Germinal center (tissue), 1 donor: ENCODE results near the gene LAMA3.

ENCODE experiments used
- DNase-seq: peaks from one replicate; pipeline ENCODE4 v3.0.0; 2012; ENCODE audit warnings: mixed read lengths, low spot score

Gene LAMA3

DNA sequence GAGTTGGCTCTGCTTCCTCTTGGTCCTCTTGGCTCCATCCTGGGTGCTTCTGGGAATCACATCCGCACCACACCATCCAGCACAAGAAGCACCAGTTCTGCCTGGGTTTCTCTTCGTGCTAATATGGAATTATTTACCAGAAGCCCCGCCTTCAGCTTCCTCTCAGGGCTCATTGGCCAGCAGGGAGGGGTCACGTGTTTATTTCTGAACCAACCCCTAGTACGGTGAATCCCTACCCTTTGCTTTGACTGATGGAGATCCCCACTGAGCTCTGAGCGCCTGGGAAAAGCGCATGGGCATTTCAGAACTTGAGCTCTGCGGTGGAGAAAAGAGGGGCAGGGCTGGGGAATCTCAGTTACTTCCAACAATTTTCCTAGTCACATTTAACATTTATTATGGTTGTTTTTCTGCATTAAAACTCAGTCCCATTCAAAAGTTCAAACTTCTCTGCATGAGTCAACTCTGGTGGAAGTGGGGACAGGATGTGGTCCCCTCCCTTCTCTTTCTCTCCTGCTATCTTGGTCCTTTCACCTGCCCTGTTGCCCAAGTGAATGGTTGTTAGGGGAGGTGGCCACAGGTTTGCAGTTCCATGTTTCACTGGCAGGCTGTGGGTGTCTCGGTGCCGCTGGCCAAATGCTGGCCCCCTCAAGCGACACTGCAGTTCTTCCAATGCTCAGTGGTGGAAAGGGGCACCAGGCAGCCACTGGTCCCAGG lies 248.9 kb downstream of the LAMA3 start:
- DNase-seq: no peak

DNA sequence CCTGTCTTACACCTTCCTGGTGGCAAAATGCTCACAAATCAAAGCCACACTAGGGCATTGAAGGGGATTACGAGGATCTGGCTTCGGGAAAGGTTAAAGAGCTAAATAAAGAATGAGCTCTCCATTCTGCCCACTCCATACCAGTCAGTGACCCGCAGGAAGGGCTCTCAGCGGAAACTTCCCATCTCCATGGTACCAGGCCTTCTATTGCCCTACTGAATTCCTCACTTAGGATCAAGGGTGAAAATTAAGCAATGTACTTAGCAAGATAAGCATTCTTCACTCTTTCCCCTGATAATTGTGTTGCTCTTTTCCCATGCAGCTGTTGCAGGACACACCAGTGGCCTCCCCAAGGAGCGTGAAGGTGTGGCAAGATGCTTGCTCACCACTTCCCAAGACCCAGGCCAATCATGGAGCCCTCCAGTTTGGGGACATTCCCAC lies 249.7 kb downstream of the LAMA3 start:
- DNase-seq: no peak

DNA sequence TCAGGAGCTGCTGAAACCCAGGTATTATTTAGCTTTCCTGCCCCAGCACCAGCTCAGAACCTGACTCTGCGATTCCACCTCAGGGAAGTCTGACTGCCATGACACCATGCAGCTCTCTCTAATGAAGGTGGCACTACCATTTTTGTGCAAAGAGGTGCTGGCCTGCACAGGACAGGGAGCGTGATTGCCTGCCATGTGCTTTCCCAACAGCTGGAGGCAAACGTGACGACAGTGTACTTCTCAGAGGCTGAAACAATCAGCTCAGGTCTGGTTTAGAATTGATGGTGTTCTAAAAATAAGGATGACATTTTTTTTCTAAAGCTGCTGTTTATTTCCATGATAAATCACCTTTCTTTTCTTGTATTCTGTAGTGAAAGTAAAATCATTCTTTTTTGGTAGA lies 250.1 kb downstream of the LAMA3 start:
- DNase-seq: no peak

DNA sequence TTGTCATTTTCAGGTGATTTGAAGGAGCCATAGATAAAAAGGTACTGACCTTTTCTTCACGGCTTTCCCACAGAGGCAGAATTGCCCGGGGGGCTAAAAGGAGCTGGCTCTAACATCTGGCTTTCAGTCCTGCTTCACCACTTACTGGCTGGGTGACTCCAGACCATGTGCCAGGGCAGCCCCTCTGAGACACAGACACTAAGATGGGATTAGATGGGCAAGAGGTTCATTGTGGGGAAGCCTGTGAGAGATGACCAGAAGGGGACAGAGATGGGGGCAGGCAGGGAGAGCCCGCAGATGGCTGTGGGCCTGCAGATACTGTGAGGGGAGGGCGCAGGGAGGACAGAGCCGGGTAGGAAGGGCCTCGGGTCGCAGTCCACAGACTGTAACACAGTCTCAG lies 250.6 kb downstream of the LAMA3 start:
- DNase-seq: no peak

DNA sequence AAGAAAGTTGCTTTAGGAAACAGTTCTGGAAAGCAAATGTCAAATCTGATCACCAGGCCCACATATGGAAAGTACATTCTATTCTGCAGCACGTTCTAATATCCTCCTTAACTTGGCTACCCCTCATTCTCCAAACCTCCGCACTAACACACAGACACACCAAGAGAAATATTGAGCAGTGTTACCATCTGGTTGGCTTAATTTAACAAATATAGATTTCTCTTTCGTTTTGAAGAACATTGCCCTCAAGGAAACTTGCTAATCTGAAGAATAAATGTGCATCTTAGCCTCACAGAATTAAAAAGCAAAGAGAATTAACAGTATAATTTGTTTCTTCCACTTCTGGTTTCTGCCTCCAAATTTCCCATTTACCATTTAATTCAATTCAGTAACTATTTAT lies 252.5 kb downstream of the LAMA3 start:
- no peak for DNase-seq

DNA sequence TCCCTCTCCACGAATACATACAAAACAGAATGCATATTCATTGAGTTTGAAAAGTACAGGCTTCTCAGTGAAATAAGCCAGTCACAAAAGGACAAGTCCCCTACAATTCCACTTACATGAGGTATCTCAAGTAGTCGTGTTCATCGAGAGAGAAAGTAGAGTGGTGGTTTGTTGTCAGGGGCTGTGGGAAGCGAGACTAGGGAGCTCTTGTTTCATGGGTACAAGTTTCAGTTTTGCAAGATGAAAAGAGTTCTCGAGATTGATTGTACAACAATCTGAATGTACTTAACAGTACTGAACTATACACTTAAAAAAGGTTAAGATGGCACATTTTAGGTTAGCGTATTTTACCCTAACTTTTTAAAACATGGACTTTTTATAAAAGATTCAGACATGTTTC lies 253.9 kb downstream of the LAMA3 start:
- no peak for DNase-seq

DNA sequence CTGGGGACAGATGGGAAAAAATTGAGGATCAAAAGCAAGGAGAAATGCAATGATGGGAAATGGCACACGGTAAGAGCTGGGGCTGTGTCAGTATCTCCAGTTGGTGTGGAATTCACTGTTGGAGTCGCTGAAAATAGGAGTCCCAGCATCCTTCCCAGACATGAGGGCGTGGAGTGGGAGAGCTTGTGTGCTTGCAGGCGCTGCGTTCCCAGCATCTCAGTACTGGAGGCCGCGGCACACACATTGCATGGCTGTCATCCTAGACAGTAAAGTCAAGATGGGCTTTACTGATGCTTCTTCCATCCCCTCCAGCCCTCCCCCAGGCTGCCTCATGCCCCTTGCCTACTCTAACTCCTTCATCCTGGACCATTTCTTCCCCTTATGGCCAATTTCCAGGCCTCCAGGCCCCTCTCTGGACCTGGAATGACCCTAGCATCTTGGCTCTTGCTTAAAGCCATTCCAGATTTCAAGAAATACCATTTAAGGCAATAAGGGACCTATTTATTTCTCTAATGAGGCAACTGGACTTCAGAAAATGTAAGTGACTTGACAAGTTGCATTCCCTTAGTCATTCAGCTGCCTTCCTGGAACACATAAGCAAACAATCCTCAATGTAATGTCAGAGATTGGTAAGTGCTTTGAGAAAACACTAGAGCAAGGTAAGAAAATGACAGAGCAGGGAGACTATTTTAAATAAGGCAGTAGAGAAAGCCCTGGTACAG lies 254.8 kb downstream of the LAMA3 start:
- no peak for DNase-seq

DNA sequence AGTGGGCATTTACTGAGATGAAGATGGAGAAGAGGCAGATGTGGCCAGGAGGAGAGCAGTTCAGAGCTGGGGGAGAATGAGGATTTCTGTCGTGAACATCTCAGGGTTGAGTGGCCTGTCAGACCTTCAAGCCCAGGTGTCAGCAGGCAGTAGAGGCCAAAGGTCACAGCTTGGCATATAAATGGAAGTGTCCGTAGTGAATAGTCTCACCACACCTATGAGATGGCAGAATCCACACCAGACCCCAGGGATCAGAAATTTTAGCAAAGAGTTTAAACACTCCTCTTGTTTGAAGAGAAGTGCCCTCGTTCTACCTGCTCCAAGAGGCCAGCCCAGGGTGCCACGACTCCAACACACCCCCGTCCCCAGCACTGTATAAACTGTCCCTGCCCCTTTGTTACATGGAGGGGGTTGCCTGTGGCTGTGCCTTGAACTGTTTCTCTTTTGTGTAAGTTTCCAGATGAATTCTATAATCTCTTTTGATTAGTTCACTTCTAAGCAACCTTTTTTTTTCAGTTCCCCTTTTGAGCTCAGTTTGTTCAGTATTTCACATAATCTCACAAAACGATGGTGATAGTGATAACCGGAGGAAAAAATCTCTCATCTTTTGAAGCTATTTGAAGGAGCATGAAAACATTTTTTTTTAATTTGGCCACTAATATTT lies 256.3 kb downstream of the LAMA3 start:
- DNase-seq: no peak

DNA sequence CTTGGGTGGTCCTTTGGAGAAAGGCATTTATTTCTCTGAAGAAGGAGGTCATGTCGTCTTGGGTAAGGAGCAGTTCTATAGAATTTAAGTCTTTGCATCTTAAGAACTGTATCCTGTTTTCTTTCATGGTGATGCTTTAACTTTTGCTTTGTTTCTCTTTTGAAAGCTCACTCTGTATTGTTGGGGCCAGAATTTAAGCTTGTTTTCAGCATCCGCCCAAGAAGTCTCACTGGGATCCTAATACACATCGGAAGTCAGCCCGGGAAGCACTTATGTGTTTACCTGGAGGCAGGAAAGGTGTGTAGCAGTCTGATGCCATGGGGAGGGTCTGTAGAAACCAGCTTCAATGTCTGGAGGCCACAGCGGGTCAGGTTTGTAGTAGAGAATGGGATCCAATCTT lies 260.6 kb downstream of the LAMA3 start:
- DNase-seq: no peak

DNA sequence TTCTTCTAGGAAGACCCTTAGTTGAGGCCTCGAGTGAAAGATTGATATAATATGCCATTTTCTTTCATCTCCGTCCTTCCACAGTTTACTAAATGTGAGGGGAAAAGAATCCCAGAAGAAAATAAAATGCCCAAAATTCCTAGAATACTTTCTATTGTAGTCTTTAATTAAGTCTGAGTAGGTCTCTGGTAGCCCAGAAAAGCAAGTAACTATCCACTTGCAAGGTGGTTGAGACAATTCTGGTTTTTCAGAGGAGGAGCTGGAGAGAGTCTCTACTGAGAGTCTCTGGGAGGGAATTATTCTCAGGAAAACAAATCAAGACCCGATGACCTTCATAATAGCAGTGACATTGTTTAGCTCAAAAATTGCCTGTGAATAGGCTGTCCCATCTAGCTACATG lies 261.4 kb downstream of the LAMA3 start:
- no peak for DNase-seq

DNA sequence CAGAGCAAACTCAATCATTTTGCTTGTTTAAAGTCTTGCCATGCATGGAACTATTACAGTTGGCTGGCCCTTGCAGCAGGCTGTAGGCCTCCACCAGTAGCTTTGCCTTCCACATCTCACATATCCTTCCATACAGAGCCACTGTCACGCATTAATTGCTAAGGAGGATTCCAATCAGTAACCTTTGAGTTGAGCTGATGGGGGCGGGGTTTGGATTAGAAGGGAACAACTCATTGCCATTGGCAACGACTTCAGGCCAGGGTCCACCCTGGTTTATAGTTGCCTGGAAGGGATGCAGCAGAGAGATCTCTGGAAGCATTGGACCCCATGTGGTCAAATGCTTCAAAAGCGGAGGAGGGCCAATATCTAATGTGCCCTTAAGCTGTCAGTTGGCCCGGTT lies 262.0 kb downstream of the LAMA3 start:
- no peak for DNase-seq

DNA sequence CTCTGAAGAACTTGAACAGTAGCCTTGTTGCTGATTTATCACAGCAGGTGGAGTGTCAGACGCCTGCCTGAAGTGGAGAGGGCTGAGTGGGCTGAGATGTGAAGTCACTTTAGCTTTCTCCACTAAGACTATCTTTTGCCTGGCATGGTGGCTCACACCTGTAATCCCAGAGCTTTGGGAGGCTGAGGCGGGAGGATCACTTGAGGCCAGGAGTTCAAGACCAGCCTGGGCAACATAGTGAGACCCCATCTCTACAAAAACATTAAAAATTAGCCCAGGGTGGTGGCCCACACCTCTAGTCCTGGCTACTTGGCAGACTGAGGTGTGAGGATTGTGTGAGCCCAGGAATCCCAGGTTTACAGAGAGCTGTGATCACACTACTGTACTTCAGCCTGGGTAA lies 264.7 kb downstream of the LAMA3 start:
- no peak for DNase-seq

DNA sequence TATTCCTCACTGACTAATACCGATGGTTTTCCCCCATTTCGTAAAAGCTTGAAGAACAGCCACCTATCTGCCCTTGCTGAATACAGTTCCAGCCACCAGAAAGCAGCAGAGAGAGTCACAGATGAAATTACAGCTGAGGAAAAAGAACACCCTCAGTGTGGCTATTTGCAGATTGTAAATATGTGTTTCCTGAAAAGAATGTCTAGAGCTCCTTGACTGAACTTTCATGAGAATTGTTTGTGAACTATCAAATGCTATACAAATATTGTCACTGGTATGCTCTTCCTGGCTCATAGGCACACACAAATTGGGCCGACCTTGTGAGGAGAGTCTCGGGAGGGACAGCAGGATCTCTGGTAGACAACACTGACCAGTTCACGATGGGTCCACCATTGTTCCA lies 267.2 kb downstream of the LAMA3 start:
- no peak for DNase-seq

DNA sequence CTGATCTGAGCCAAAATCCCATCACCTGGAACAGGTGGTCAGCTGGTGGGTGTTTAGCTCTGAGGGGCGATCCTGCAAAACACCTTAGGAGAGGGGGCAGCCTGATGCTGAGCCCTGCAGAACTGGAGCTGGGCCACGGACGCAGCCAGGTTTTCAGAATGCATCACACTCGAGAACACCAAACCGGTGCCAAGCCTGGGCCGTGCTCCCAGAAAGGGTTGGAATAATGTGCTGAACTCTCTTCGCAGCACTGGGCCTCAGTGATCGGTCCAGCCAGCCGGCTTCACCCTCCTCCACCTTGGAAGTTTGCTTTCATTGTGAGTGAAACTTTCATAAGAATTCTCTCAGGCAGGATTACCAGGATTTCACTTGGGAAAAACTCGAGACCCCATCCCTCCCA lies 268.8 kb downstream of the LAMA3 start:
- DNase-seq: no peak

DNA sequence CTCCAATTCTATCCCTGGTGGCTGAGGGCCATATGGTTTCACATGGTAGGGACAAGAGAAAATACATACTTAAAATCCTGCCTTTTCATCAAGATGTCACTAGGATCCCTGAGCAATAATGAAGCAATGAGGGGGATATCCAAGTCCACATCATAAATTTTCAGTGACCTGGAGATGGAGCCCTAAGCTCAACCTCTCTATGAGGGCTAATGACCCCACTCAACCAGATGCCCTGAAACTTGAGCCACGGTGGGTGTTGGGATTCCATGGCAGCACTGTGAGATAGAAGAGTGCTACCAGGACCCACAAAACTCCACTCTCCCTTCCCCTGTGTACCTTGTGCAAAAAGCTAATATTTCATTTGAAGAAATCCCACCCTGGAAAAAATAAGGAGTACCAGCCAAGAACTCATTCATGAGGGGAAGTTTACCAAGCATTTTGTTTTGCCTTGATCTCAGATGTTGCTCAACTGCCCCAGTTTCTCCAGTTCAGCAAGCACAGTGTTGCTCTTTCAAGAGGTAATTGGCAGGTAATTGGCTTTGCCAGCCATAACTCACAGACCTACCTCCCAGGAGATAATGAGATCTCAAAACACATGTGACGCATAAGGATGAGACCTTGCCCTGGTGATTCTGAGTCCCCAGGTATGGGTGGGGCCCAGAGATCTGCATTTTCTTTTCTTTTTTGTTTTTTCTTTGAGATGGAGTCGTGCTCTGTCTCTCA lies 274.4 kb downstream of the LAMA3 start:
- no peak for DNase-seq

DNA sequence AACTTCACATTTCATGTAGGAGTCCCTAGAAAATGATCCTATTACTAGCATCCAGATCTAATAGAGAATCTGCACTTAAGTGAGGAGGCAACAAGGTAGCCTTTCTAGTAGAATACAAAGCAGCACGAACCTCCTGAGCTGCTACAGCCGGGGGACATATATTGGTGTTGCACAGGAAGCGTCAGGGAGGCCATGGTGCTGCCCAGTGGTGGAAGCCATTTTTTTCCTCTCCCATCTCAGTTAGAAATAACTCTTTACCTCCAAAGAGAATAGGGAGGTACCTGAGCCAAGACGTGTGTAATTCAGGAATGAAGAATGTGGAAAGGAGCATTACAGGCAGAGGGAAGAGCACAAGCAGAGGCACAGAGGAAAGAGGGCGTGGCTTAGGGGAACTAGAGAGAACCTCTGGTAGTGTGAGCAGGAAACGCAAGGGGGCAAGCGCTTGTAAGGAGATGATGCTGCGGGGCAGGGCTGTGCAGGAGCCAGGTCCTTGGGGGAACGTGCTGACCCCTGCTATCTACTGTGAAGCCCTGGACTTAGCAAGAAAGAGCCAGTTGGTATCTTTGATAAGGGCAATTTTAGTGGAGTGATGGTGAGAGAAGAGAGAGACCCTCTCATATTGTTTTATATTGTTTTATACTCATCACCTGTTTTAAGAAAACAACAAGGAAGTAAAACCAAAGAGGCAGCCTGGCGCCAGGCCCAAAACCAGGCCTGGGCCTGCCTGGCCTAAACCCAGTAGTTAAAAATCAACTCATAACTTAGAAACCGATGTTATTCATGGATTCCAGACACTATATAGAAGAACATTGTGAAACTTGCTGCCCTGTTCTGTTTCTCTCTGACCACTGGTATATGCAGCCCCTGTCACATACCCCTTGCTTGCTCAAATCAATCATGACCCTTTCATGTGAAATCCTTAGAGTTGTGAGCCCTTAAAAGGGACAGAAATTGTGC lies 275.3 kb downstream of the LAMA3 start:
- no peak for DNase-seq

DNA sequence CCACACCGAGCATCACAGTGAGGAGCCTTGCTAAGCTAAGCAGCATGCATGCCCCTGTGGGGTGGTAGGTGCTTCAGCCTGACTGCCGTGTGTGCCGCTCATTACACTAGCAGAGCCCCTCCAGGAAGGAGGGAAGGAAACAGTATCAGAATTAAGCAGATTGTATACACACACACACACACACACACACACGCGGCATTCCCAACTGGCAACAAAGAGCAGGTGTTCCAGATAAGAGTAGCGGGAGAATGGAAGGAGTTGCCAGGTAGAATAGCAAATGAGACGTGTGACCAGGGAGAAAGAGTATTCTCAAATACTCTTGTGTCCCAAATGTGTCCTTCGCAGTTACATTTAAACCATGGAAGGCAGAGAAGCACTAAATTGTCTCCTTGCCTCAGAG lies 277.7 kb downstream of the LAMA3 start:
- no peak for DNase-seq

DNA sequence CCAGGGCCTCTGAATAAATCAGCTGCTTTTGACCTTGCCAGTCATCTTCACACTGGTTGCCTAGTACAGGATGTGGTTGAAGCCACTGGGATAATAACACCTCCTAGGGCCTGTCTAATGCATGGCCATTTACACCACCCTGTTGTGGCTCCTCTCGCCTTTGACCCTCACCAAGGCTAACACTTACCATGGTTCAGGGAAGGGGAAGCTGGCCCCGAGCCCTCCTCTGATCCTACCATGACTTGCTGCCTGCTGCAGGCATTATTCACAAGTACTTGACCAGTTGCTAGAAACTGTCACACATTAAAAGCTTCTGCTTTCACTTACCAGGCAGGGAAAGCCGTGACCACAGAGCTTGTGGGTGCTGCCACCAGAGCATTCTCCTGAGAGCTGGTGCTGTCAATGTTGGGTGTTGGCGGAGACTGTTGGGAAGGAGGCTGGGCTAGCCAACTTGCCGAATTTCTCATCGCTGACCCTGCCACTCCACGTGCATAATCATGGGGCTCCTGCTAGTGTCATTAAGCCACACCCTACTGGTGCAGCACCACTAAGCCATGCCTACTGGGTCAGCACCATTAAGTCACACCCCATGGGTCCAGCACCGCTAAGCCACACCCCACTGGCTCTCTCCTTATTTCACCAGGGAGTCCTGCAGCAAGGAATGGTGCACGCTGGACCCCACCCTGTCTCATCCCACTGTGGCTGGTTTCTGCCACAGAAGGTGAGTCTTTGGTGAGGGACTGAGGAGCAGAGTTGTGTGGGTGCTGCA lies 278.3 kb downstream of the LAMA3 start:
- no peak for DNase-seq

DNA sequence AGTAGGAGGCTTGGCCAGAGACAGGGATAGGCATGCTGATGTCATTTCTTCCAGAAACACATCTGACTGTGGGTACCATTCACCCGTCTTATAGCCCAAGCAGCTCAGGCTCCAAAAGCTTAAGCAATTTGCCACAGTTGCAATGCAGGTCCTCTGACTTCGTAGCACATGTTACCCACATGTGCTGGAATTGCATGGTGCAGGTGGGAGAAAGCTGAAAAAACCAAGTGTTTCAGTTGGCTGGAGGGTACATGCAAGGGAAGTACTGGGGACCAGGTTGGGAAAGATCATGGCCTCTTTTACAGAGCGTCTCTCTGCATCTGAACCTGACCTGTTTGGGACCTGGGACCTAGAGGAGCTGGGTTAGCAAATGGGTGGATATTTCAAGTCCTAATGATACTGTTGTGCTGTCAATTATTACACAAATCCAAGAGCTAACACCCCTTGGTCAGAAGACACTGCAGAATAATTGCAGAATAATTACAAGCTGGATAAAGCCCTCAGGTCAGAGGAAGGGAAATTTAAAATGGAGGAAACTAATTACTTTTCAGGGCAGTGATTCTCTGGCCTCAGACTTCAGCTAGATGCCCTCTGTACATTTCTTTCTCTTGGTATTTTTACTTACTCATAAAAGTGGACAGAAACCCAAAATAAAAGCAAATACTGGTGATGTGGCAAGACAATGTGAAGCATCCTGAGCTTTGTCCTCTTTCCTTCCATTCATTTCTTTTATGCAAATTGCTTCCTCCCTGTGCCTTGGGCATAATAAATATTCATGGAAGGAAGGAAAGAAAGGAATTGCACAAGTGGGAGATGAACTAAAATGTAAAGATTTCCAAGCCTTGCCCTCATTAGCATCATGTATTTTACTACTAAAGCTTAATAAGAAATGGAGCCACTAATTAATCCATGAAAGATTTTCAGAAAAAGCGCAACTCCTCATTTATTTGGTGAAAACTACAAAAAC lies 279.7 kb downstream of the LAMA3 start:
- DNase-seq: no peak

DNA sequence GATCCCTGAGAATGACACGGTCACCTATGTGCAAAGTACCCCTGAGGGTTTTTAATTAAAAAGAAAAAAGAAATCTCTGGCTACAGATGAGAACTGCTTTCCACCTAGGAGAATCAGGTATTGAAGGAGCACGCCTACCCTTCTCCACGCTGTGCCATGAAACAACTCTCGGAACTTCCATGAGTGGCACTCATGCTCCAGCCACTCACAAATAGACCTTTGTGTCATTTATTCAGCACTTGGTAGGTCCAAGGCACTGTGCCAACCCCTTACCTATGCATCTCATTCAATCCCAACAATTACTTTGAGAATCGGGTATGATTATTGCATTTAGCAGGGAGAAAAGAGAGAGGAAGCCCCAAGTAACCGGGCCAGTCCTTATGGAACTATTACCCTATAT lies 280.4 kb downstream of the LAMA3 start:
- DNase-seq: no peak
